Gastrocnemius medialis (tissue), 4 donors: ENCODE data around the gene PACS1. TPM values are rescaled to one million over a fixed set of nuclear protein-coding genes. Genes with fewer than 3 reads are reported as not detected.

Experiments used
- ATAC-seq, 2 donors: fragments of 150-250 bp; one replicate each; pipeline ENCODE4 v1.9.1; 2016
- DNase-seq, 2 donors: peaks; one replicate each; pipeline ENCODE4 v3.0.0-alpha.2; 2019
- H3K27ac ChIP-seq, 4 donors: fragments of 200-600 bp; sonication (generic); 1 replicate in 1 of 4; 2 replicates in 3 of 4; pipeline ENCODE4 v1.5.1; 2016 to 2018; ENCODE audit warnings: mild to moderate bottlenecking in 2 of 4, moderate library complexity in 1 of 4
- H3K27me3 ChIP-seq, 3 donors: fragments of 200-600 bp; sonication (generic) in 2 of 3; 1 replicate in 1 of 3; 2 replicates in 2 of 3; pipeline versions ENCODE4 v1.5.1 to v1.6.0; 2016 to 2019; ENCODE audit warnings: mild to moderate bottlenecking in 1 of 3, moderate library complexity in 1 of 3
- H3K36me3 ChIP-seq, 2 donors: fragments of 200-600 bp; sonication (generic) in 1 of 2; one replicate each; pipeline ENCODE4 v1.5.1; 2017 to 2018
- H3K4me1 ChIP-seq, 2 donors: fragments of 200-600 bp; sonication (generic) in 1 of 2; one replicate each; pipeline ENCODE4 v1.5.1; 2016 to 2017; ENCODE audit warnings: mild to moderate bottlenecking in 2 of 2
- H3K4me3 ChIP-seq, 4 donors: fragments of 200-600 bp; sonication (generic) in 3 of 4; 1 replicate in 1 of 4; 2 replicates in 3 of 4; pipeline ENCODE4 v1.5.1; 2016 to 2019; ENCODE audit warnings: mild to moderate bottlenecking in 2 of 4
- H3K9me3 ChIP-seq, 3 donors: fragments of 200-600 bp; sonication (generic) in 2 of 3; 1 replicate in 1 of 3; 2 replicates in 2 of 3; pipeline ENCODE4 v1.5.1; 2016 to 2019
- CTCF ChIP-seq, 5 experiments: fragments of 450-650 bp in 3 of 5; fragments of 200-600 bp in 2 of 5; sonication (generic) in 2 of 5; IDR thresholded peaks in 4 of 5; conservative IDR thresholded peaks in 1 of 5; 1 replicate in 4 of 5; 2 replicates in 1 of 5; pipeline ENCODE4 v1.5.1; 2016 to 2019; ENCODE audit warnings: antibody characterized with exemption in 5 of 5, mild to moderate bottlenecking in 3 of 5, moderate library complexity in 3 of 5
- POLR2A ChIP-seq, 2 donors: fragments of 450-650 bp; IDR thresholded peaks; one replicate each; pipeline ENCODE4 v1.6.1; 2017; ENCODE audit warnings: antibody characterized with exemption in 2 of 2, mild to moderate bottlenecking in 2 of 2, moderate library complexity in 2 of 2
- in situ Hi-C, 4 donors: fragments of 200-750 bp; cut with MboI; loops; one replicate each; pipeline versions ENCODE4 v1.15.0 to v1.8.0; 2017; ENCODE audit warnings: low sequenced_read_pairs in 4 of 4
- intact Hi-C: fragments of 100-400 bp; cut with DNase I; formaldehyde crosslinking; loops from one replicate; pipeline ENCODE4 v1.15.1; 2023; ENCODE audit warnings: low total_unique reads
- total RNA-seq, 4 donors: library from RNA; depleted of rRNA; stranded (reverse); fragments of >200 nt; gene quantifications; one replicate each; pipeline versions ENCODE4 v1.1.0 to v1.2.3, GENCODE V29; 2016

The PACS1 gene
- total RNA-seq, 4 donors from 2014 or later = 6.6 to 20.4 (median 16.9) TPM

- DNase-seq = no peak
- Histone ChIP-seq H3K27me3 (no peaks in the 10 kb centered on the region), H3K4me1 (no peaks in the 10 kb centered on the region), H3K36me3 (peaks cover 3 to 94% of the 10 kb centered on the region in 2 donors), H3K27ac (peak overlapping the region in 1 of 4 donors; percentile 7), H3K9me3 (no peaks in the 10 kb centered on the region), H3K4me3 (no peak overlapping the region)
- no peak for ATAC-seq
- TF ChIP-seq POLR2A (IDR thresholded peaks at IDR 0.05) (no peak), CTCF (IDR thresholded peaks at IDR 0.05 in 4 of 5, conservative IDR thresholded peaks at IDR 0.05 in 1 of 5) (no peak)
- intact Hi-C loops (no loop called here), in situ Hi-C loops (no loop called here)
Measured at GRCh38 chr11:66062408-66062807, 7.7 kb upstream of the PACS1 start.

- Histone ChIP-seq H3K27ac (no peak overlapping the region), H3K27me3 (no peaks in the 10 kb centered on the region), H3K4me1 (peaks cover 7 to 8% of the 10 kb centered on the region in 2 donors), H3K9me3 (no peaks in the 10 kb centered on the region), H3K4me3 (no peak overlapping the region), H3K36me3 (peaks cover 3 to 86% of the 10 kb centered on the region in 2 donors)
- DNase-seq (no peak), ATAC-seq (no peak)
- in situ Hi-C loops = no loop called here
- intact Hi-C loops = no loop called here
- TF ChIP-seq POLR2A (IDR thresholded peaks at IDR 0.05) (no peak), CTCF (IDR thresholded peaks at IDR 0.05 in 4 of 5, conservative IDR thresholded peaks at IDR 0.05 in 1 of 5) (no peak)
Measured at GRCh38 chr11:66063900-66064299, 6.2 kb upstream of the PACS1 start.

GRCh38 chr11:66064571-66064970 is 5.5 kb upstream of the PACS1 start:
- Histone ChIP-seq H3K36me3 (peaks cover 3 to 80% of the 10 kb centered on the region in 2 donors), H3K4me1 (peaks cover 12 to 14% of the 10 kb centered on the region in 2 donors), H3K27me3 (no peaks in the 10 kb centered on the region), H3K9me3 (no peaks in the 10 kb centered on the region), H3K27ac (no peak overlapping the region), H3K4me3 (no peak overlapping the region)
- no peak for ATAC-seq
- no peak for TF ChIP-seq POLR2A (IDR thresholded peaks at IDR 0.05)
- no peak for TF ChIP-seq CTCF (IDR thresholded peaks at IDR 0.05 in 4 of 5, conservative IDR thresholded peaks at IDR 0.05 in 1 of 5)
- intact Hi-C loops = no loop called here
- no peak for DNase-seq
- in situ Hi-C loops = no loop called here

- no peak overlapping the region for H3K27ac ChIP-seq
- in situ Hi-C loops = no loop called here
- DNase-seq (no peak), ATAC-seq (no peak)
- H3K9me3 ChIP-seq = no peaks in the 10 kb centered on the region
- intact Hi-C loops = no loop called here
- H3K4me3 ChIP-seq = no peak overlapping the region
- TF ChIP-seq CTCF (IDR thresholded peaks at IDR 0.05 in 4 of 5, conservative IDR thresholded peaks at IDR 0.05 in 1 of 5) = no peak
- TF ChIP-seq POLR2A (IDR thresholded peaks at IDR 0.05) = no peak
- H3K27me3 ChIP-seq = no peaks in the 10 kb centered on the region
- peaks cover 0 to 58% of the 10 kb centered on the region in 2 donors for H3K36me3 ChIP-seq
- H3K4me1 ChIP-seq = peaks cover 21 to 25% of the 10 kb centered on the region in 2 donors
Measured at GRCh38 chr11:66066751-66067150, 3.3 kb upstream of the PACS1 start.

GRCh38 chr11:66067640-66068039 is 2.4 kb upstream of the PACS1 start:
- Histone ChIP-seq H3K4me1 (peaks cover 21 to 26% of the 10 kb centered on the region in 2 donors), H3K36me3 (peaks cover 0 to 50% of the 10 kb centered on the region in 2 donors), H3K9me3 (no peaks in the 10 kb centered on the region), H3K4me3 (no peak overlapping the region), H3K27me3 (no peaks in the 10 kb centered on the region), H3K27ac (peak overlapping the region in 2 of 4 donors; percentile 86 to 91)
- TF ChIP-seq CTCF (IDR thresholded peaks at IDR 0.05 in 4 of 5, conservative IDR thresholded peaks at IDR 0.05 in 1 of 5) (no peak), POLR2A (IDR thresholded peaks at IDR 0.05) (no peak)
- intact Hi-C loops (loop anchor here (2.0 kb wide), 1 partner anchor 15 kb away; the partner anchor contains the start of gene SF3B2), in situ Hi-C loops (no loop called here)
- DNase-seq (no peak), ATAC-seq (no peak)
